ENCODE measurements around the gene ZHX3.

Gene ZHX3

DNA sequence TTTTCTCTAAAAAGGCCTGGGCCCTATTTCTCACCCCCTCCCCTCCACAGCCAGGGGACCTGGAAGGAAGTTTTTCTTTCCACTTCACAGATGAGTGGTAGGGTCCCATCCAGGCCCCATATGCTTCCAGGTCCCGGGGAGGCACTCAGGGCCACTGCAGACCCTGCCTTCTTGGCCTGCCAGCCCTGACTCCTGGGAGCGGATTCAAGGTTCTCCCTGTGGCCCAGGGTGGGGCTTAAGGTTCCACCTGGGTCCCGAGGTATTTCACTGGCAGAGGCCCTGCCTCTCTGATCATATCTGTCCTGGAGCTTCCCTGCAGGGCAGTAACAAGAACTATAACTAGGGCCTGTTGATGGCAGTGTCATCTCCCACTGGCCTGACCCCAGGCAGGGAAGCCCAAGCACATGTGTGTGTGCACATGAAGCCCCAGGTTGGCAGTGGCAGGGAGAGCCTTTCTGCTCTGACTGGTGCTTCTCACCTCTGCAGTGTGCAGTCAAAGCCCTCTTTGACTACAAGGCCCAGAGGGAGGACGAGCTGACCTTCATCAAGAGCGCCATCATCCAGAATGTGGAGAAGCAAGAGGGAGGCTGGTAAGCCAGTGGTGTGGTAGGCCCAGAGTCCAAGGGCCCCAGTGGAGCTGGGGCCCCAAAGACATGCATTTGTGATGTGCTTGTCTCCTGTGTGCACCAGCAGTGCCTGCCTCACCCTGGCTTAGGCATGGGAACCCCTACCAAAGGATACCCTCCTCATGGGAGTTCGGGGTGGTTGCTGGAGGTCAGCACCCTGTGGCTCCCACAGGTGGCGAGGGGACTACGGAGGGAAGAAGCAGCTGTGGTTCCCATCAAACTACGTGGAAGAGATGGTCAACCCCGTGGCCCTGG lies 149.0 kb downstream of the ZHX3 start:
- no peak for DNase-seq

- no peak for DNase-seq
Observed at GRCh38 chr20:41167481-41168253, 149.9 kb downstream of the ZHX3 start.

- no peak for DNase-seq
Observed at GRCh38 chr20:41167118-41167470, 150.4 kb downstream of the ZHX3 start.

- no peak for DNase-seq
Observed at GRCh38 chr20:41166201-41167117, 151.1 kb downstream of the ZHX3 start.

DNA sequence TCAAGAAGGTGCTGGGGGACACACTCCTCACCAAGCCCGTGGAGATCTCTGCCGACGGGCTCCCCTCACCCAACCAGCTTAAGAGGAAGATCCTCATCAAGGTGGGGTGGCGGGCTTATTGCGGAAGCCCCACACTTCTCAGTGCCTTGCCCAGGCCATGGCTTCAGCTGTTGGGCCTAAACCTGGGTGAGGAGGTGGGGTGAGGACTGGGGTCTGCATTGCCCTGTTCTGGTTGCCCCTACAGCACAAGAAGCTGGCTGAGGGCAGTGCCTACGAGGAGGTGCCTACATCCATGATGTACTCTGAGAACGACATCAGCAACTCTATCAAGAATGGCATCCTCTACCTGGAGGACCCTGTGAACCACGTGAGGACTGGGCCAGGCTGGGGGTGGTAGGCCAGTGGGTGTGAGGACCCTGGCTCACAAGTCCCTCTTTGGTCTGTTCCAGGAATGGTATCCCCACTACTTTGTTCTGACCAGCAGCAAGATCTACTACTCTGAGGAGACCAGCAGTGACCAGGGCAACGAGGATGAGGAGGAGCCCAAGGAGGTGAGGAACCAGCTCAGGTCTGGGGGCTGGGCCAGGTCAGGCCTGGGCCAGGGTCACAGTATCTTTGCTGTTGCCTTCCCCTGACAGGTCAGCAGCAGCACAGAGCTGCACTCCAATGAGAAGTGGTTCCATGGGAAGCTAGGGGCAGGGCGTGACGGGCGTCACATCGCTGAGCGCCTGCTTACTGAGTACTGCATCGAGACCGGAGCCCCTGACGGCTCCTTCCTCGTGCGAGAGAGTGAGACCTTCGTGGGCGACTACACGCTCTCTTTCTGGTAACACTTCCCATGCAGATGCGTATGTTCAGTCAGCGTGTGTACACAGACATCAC lies 152.3 kb downstream of the ZHX3 start:
- no peak for DNase-seq

- no peak for DNase-seq
Observed at GRCh38 chr20:41163821-41164220, 153.7 kb downstream of the ZHX3 start.

DNA sequence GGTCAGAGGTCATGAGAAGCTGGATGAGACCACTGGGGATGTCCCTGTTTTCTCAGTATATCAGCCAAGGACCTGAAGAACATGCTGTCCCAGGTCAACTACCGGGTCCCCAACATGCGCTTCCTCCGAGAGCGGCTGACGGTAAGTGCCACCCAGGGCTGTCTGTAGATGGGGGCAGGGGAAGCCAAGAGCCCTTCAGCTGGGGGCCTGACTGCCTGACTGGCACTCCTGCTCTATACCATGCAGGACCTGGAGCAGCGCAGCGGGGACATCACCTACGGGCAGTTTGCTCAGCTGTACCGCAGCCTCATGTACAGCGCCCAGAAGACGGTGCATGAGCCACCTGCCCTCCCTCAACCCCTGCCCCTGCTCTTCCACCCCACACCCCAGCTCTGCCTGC lies 155.1 kb downstream of the ZHX3 start:
- DNase-seq: no peak

DNA sequence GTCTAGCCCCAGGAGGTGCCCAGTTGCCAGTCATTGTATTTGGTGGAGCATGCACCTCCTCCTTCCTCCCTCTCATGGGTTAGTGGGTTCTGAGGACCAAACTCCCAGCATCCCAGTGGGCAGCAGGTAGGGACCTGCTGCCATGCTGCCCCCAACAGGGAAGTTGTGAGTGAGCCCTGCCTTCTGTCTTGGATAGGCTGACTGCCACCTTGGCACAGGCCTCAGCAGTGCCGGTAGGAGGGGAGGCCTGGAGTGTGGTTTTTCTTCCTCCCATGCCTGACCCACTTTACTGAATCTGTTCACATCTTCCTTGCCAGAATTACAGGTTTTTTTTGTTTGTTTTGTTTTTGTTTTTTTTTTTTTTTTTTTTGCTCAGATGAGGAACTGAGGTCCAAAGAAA lies 155.6 kb downstream of the ZHX3 start:
- DNase-seq: no peak

DNA sequence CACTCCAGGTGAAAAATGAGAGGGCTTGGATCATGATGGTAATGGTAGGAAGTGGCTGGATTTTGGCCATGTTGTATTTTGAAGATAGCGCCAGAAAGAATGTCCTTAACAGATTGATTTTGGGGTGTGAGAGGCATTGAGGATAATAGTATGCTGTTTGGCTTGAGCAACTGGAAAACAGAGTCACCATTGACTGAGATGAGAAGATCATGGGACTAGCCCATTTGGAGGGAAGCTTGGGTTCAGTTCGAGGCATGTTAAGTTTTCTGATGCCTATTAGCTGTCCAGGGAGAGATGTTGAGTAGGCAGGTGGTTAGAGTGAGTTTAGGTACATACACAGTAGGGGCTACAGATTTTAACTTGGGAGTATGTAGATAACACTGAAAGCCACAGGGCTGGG lies 156.8 kb downstream of the ZHX3 start:
- DNase-seq: no peak

GRCh38 chr20:41159547-41159946 lies 158.0 kb downstream of the ZHX3 start:
- DNase-seq: no peak

DNA sequence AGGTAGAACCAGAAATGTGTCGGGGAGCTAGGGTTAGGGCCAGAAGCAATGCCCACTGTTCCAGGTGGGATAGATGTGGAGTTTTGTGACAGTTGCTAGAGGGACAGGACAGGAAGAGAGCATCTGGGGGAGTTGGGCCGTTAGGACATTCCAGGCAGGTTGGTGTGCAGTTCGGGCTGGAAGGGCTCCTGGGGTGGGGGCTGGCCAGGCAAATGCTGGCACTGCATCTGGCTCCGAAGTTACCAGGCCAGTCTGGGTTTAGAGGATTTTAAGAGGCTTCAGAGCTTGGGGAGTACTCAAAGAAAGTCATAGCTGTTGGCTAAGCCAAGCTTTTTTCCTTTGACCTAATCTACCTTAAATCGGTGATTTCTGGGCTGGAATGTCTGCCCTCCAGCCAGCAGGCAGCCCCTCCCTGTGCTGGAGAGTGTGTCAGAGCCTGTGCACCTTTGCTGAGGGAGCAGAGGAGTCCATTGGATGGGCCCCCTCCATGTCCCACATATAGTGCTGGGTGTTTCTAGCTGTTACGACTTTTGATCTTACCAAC lies 159.4 kb downstream of the ZHX3 start:
- DNase-seq: no peak

GRCh38 chr20:41155261-41155660 lies 162.3 kb downstream of the ZHX3 start:
- DNase-seq: no peak

DNA sequence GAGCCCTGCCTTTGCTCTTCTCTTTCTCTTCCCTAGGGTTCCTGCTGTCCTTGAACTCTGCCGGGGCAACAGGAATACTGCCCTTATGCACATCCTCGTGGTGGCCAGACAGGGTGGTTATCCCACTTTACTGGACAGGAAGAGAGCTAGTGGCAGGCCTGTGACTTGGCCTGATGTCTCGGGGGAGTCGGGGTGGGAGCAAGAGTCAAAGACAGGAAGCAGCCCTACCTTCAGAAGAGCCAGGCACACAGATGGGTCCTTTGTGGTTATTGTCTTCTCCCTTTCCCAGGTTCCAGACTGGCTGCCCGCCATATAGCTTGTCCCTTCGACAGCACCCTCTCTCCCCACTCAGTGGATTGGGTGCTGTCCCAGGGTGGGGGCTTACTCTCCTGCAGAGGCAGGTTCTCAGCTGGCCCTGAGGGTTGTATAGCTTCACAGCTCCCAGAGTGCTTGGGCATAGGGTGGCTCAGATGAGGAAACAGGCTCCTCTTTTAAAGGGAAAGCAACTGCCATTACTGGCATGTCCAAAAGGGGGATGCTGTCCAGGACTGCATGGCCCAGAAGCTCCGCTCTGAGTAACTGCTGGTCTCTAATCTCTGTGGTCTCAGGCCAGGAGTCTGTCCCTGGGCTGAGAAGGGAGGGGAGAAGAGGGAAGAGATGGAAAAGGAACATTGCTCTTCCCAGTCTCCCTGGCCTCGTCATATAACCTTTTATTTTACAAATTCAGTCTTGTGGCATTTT lies 162.9 kb downstream of the ZHX3 start:
- DNase-seq: no peak

DNA sequence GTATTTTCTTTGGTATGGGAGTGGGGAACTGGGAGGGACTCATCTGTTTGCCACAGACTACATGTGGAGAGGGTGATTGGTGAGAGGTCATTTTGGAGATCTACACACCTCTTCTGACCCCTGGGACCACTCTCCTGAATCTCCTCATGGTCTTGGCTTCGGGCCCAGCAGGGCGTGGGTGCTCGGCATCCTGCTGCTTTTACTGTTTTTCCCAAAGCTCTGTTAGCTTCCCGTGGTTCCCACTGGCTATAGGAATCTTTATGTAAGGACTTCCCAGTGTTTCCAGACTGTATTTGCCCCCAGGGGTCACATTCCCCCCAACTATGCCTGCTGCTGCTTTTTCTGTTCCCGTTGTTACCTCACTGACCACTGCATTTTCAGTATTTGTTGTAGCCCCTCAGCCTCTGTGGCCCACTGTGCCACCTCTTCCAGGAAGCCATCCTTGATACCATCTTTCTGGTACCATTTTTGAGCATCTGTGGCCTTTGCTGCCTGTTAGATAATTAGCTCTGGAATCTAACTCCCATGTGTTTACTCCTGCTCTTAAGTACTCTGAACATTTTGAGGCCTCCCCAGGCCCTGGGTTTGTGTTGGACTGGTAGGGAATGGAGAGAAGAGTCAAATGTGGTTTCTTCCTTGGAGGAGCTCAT lies 165.3 kb downstream of the ZHX3 start:
- DNase-seq: no peak

GRCh38 chr20:41151134-41151869 lies 166.2 kb downstream of the ZHX3 start:
- no peak for DNase-seq

DNA sequence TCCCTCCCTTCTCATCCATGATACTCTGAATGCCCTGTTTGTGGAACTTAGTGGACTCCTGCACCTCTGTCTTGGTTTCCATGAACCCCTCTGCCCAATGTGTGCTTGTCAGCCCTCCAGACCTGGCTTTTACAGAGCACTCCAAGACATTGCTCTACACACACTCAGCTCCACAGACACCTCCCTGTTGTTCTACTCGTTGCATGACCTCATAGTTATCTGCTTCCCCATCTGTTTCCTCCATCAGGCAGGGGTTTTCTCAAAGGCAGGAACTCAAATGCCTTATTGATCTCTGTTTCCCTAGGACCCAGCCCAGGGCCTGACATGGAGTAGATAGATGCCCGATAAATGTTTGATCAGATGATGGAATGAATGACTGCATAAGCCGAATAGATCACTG lies 166.9 kb downstream of the ZHX3 start:
- peak; percentile 29 for DNase-seq

DNA sequence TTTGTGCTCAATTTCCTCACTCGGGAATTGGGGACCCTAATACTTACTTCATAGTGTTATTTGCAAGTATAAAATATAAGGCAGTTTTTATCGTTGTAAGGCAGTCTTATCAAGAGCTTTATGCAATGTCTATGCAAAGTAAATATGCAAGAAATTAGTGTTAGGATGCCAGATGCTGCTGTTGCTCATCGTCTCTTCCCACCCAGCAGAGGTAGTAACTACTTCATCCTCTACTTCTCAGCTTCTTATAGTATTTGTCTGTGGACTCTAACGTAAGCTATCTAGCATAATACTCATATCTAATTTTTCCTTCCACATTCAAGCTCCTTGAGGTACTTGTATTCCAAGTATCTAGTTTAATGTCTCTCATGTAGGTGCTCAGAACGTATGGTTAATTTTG lies 168.6 kb downstream of the ZHX3 start:
- no peak for DNase-seq

DNA sequence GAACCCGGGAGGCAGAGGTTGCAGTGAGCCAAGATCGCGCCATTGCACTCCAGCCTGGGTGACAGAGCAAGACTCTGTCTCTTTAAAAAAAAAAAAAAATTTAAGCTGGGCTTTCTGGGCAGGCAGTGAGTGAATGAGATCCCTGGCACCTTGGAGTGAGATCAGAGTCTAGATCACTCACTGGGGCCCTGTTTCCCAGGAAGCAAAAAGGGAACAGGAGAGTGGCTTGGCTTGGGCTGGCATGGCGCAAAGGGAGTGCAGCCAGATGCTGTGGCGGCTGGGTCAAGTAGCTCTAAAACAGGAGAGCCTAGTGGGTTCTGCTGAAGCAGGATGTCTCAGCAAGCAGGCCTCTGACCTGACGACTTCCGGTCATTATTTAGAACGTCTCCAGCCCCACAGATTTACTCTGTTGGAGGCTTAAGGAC lies 169.8 kb downstream of the ZHX3 start:
- no peak for DNase-seq

GRCh38 chr20:41145821-41146620 lies 171.5 kb downstream of the ZHX3 start:
- DNase-seq: no peak

Measured in effector CD4-positive, alpha-beta T cell (primary cell).